Measurements from ENCODE around the gene NES.

DNA sequence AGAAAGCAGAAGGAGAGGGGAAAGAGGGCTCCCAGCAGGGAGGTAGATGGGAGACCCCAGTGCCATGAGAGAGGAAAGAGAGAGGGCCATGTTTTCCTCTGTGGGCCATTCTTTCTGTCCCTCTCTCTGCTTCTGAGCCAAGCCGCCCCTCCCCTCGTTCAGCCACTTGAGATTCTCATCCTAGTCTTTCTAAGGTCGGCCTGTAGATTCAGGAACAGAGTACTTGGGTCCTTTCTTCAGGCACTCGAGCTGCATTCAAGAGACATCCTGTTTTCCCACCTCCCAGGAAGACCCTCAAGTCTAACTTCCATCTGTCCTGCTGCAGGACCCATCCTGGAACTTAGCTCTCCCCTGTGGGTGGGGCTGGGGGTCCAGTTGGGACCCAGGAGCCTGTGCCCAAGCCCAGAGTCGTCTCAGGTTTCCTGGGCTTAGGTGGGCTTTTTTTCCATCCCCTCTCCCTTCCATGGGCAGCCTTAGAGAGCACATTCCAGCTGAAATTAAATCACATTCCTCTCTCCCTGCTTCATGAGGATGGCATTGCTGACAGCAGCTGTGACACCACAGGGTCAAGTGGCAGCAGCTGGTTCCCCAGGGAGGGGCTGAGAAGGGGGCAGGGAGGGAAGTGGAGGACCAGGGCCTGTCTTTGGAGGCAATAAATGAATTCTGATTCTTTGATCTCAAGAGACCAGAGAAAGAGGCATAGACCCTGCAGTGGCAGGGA is 13.0 kb downstream of the NES start:
- TF ChIP-seq GATA2 (IDR thresholded peaks at IDR 0.05; ENCODE audit: low read depth, low read length) (no peak), GATA3 (IDR thresholded peaks at IDR 0.05; ENCODE audit: low read depth, low read length) (no peak)

Data from SH-SY5Y (cell line).